SK-N-SH treated with all-trans-retinoic acid at 6 μM for 48 hours (cell line): ENCODE data around the gene ZNF341.

Source experiments
- ATAC-seq: fragments of 200-7000 bp; cut with Tn5 transposase; 3 replicates; pipeline ENCODE4 v1.9.1; 2020; ENCODE audit warnings: mild to moderate bottlenecking, moderate library complexity
- CSDC2 ChIP-seq: fragments of 250-450 bp; sonication (Bioruptor Pico); IDR thresholded peaks from 2 replicates; pipeline ENCODE4 v1.5.0; 2020; ENCODE audit warnings: mild to moderate bottlenecking, moderate library complexity
- ESRRG ChIP-seq: fragments of 250-450 bp; sonication (Bioruptor Pico); IDR thresholded peaks from 2 replicates; pipeline ENCODE4 v1.6.1; 2021; ENCODE audit warnings: mild to moderate bottlenecking
- GLIS3 ChIP-seq: fragments of 250-450 bp; sonication (Bioruptor Pico); IDR thresholded peaks from 2 replicates; pipeline ENCODE4 v1.5.0; 2020; ENCODE audit warnings: mild to moderate bottlenecking, moderate library complexity
- ISL1 ChIP-seq: fragments of 250-450 bp; sonication (Bioruptor Pico); IDR thresholded peaks from 2 replicates; pipeline ENCODE4 v2.1.2; 2022; ENCODE audit warnings: mild to moderate bottlenecking, moderate library complexity
- OSR1 ChIP-seq: fragments of 250-450 bp; sonication (Bioruptor Pico); IDR thresholded peaks from 2 replicates; pipeline ENCODE4 v1.8.0; 2022; ENCODE audit warnings: moderate library complexity, mild to moderate bottlenecking, inconsistent platforms
- PPARA ChIP-seq: fragments of 250-450 bp; sonication (Bioruptor Pico); IDR thresholded peaks from 2 replicates; pipeline ENCODE4 v1.5.0; 2020; ENCODE audit warnings: mild to moderate bottlenecking, borderline replicate concordance
- RARB ChIP-seq: fragments of 250-450 bp; sonication (Bioruptor Pico); IDR thresholded peaks from 2 replicates; pipeline ENCODE4 v1.8.0; 2021; ENCODE audit warnings: mild to moderate bottlenecking, moderate library complexity
- SNAI2 ChIP-seq: fragments of 250-450 bp; sonication (Bioruptor Pico); IDR thresholded peaks from 2 replicates; pipeline ENCODE4 v1.5.0; 2020; ENCODE audit warnings: mild to moderate bottlenecking, moderate library complexity
- TCF4 ChIP-seq: fragments of 250-450 bp; sonication (Bioruptor Pico); IDR thresholded peaks from 2 replicates; pipeline ENCODE4 v1.8.0; 2021; ENCODE audit warnings: mild to moderate bottlenecking, moderate library complexity, borderline replicate concordance
- TOX ChIP-seq: fragments of 250-450 bp; sonication (Bioruptor Pico); IDR thresholded peaks from 2 replicates; pipeline ENCODE4 v1.8.0; 2021; ENCODE audit warnings: mild to moderate bottlenecking, moderate library complexity, borderline replicate concordance
- ZC3H10 ChIP-seq: fragments of 250-450 bp; sonication (Bioruptor Pico); IDR thresholded peaks from 2 replicates; pipeline ENCODE4 v1.5.1; 2021; ENCODE audit warnings: mild to moderate bottlenecking, moderate library complexity
- ZFP3 ChIP-seq: fragments of 250-450 bp; sonication (Bioruptor Pico); IDR thresholded peaks from 2 replicates; pipeline ENCODE4 v1.5.0; 2020; ENCODE audit warnings: mild to moderate bottlenecking, moderate library complexity
- ZFP30 ChIP-seq: fragments of 450-650 bp; formaldehyde crosslinking; IDR thresholded peaks from 2 replicates; pipeline ENCODE4 v1.5.0; 2022; ENCODE audit warnings: mild to moderate bottlenecking, moderate library complexity
- ZNF565 ChIP-seq: fragments of 450-650 bp; formaldehyde crosslinking; conservative IDR thresholded peaks from 2 replicates; pipeline ENCODE4 v1.5.0; 2020; ENCODE audit warnings: low read depth, mild to moderate bottlenecking, moderate library complexity
- ZNF8 ChIP-seq: fragments of 450-650 bp; formaldehyde crosslinking; IDR thresholded peaks from 2 replicates; pipeline ENCODE4 v1.5.0; 2020; ENCODE audit warnings: mild to moderate bottlenecking, moderate library complexity
- TF ChIP-seq, protein P1 (sequence below): fragments of 250-450 bp; sonication (Bioruptor Pico); IDR thresholded peaks from 2 replicates; pipeline ENCODE4 v1.5.0; 2020; ENCODE audit warnings: mild to moderate bottlenecking, moderate library complexity
- TF ChIP-seq, protein P2 (sequence below): fragments of 250-450 bp; sonication (Bioruptor Pico); IDR thresholded peaks from 2 replicates; pipeline ENCODE4 v1.8.0; 2020; ENCODE audit warnings: mild to moderate bottlenecking, moderate library complexity, borderline replicate concordance
- TF ChIP-seq, protein P3 (sequence below): fragments of 250-450 bp; sonication (Bioruptor Pico); IDR thresholded peaks from 2 replicates; pipeline ENCODE4 v1.8.0; 2021; ENCODE audit warnings: low read depth, mild to moderate bottlenecking, moderate library complexity, borderline replicate concordance
- TF ChIP-seq, protein P4 (sequence below): fragments of 250-450 bp; sonication (Bioruptor Pico); IDR thresholded peaks from 2 replicates; pipeline ENCODE4 v1.5.1; 2021; ENCODE audit warnings: mild to moderate bottlenecking, moderate library complexity
- TF ChIP-seq, protein P5 (sequence below): fragments of 250-450 bp; sonication (Bioruptor Pico); IDR thresholded peaks from 2 replicates; pipeline ENCODE4 v1.5.1; 2020; ENCODE audit warnings: low read depth, mild to moderate bottlenecking, moderate library complexity

The ZNF341 gene

DNA sequence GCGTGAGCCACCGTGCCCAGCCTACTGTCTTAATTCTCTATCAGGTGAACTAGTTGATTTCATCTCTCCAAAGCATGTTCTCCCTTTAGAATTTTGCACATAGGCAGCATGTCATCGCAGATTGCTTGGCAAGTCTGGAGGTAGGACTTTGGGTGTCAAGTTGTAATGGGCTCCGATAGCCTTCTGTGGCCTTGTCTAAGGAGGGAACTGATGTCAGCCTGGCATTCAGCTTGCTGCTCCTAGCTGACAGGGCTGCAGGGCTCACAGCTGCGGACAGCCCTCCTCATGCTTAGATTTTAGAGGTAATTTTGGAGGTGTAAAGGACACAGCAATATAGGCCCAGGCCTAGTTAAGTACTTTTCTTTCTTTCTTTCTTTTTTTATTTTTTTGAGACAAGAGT, 90.6 kb downstream of the ZNF341 start (continued):
- TF ChIP-seq, protein P1, sequence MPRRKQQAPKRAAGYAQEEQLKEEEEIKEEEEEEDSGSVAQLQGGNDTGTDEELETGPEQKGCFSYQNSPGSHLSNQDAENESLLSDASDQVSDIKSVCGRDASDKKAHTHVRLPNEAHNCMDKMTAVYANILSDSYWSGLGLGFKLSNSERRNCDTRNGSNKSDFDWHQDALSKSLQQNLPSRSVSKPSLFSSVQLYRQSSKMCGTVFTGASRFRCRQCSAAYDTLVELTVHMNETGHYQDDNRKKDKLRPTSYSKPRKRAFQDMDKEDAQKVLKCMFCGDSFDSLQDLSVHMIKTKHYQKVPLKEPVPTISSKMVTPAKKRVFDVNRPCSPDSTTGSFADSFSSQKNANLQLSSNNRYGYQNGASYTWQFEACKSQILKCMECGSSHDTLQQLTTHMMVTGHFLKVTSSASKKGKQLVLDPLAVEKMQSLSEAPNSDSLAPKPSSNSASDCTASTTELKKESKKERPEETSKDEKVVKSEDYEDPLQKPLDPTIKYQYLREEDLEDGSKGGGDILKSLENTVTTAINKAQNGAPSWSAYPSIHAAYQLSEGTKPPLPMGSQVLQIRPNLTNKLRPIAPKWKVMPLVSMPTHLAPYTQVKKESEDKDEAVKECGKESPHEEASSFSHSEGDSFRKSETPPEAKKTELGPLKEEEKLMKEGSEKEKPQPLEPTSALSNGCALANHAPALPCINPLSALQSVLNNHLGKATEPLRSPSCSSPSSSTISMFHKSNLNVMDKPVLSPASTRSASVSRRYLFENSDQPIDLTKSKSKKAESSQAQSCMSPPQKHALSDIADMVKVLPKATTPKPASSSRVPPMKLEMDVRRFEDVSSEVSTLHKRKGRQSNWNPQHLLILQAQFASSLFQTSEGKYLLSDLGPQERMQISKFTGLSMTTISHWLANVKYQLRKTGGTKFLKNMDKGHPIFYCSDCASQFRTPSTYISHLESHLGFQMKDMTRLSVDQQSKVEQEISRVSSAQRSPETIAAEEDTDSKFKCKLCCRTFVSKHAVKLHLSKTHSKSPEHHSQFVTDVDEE (CRISPR knock-in tag), result no peak
- no peak for TF ChIP-seq ZNF565 (CRISPR knock-in tag)
- no peak for TF ChIP-seq RARB (CRISPR knock-in tag)
- no peak for TF ChIP-seq PPARA (CRISPR knock-in tag)
- TF ChIP-seq CSDC2, result no peak
- TF ChIP-seq TOX, result no peak
- TF ChIP-seq SNAI2 (CRISPR knock-in tag), result no peak
- no peak for TF ChIP-seq ZFP30 (CRISPR knock-in tag)
- TF ChIP-seq GLIS3, result no peak
- TF ChIP-seq, protein P2, sequence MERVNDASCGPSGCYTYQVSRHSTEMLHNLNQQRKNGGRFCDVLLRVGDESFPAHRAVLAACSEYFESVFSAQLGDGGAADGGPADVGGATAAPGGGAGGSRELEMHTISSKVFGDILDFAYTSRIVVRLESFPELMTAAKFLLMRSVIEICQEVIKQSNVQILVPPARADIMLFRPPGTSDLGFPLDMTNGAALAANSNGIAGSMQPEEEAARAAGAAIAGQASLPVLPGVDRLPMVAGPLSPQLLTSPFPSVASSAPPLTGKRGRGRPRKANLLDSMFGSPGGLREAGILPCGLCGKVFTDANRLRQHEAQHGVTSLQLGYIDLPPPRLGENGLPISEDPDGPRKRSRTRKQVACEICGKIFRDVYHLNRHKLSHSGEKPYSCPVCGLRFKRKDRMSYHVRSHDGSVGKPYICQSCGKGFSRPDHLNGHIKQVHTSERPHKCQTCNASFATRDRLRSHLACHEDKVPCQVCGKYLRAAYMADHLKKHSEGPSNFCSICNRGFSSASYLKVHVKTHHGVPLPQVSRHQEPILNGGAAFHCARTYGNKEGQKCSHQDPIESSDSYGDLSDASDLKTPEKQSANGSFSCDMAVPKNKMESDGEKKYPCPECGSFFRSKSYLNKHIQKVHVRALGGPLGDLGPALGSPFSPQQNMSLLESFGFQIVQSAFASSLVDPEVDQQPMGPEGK (CRISPR knock-in tag), result no peak

DNA sequence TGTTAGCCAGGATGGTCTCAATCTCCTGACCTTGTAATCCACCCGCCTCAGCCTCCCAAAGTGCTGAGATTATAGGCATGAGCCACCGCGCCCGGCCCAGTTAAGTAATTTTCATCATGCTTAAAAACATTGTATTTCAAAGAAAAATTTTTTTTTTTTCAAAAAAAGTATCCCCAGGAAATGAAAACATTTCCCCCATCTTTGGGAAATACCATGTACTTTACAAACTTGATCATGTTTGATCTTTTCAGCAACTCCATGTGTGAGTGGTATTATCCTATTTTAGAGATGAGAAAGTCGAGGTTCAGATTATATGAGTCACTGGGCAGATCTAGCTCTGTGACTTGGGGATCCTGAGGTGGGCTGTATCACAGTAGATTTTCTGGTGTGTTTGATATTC, 91.2 kb downstream of the ZNF341 start:
- no peak for TF ChIP-seq ZNF8 (CRISPR knock-in tag)
- no peak for TF ChIP-seq ZC3H10 (CRISPR knock-in tag)
- no peak for TF ChIP-seq GLIS3
- TF ChIP-seq RARB (CRISPR knock-in tag), result no peak
- TF ChIP-seq ZFP3, result no peak
- no peak for TF ChIP-seq ZNF565 (CRISPR knock-in tag)
- TF ChIP-seq, protein P2 (CRISPR knock-in tag), result no peak
- no peak for TF ChIP-seq ESRRG (CRISPR knock-in tag)
- TF ChIP-seq, protein P3, sequence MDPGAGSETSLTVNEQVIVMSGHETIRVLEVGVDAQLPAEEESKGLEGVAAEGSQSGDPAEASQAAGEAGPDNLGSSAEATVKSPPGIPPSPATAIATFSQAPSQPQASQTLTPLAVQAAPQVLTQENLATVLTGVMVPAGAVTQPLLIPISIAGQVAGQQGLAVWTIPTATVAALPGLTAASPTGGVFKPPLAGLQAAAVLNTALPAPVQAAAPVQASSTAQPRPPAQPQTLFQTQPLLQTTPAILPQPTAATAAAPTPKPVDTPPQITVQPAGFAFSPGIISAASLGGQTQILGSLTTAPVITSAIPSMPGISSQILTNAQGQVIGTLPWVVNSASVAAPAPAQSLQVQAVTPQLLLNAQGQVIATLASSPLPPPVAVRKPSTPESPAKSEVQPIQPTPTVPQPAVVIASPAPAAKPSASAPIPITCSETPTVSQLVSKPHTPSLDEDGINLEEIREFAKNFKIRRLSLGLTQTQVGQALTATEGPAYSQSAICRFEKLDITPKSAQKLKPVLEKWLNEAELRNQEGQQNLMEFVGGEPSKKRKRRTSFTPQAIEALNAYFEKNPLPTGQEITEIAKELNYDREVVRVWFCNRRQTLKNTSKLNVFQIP (CRISPR knock-in tag), result no peak
- TF ChIP-seq SNAI2 (CRISPR knock-in tag), result no peak
- no peak for ATAC-seq

DNA sequence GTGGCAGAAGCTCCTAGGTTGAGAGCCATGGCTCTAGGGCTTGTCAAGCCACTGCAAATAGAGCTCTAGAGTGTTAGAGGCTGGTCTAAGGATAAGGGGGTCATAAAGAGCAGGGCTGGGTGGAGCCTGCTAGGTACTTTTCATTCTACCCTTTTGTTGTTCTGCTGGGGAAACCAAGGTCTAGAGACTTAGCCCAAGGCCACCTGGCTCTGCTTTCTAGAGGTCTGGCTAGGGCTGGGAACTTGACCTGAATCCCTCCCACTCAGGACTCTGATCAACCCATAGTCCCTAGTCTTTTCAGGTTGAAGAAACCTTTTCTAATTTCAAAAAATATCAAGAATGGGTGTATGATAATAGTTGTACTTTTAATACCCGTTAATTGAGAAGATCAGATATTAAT, 93.1 kb downstream of the ZNF341 start:
- no peak for TF ChIP-seq TOX
- no peak for ATAC-seq

DNA sequence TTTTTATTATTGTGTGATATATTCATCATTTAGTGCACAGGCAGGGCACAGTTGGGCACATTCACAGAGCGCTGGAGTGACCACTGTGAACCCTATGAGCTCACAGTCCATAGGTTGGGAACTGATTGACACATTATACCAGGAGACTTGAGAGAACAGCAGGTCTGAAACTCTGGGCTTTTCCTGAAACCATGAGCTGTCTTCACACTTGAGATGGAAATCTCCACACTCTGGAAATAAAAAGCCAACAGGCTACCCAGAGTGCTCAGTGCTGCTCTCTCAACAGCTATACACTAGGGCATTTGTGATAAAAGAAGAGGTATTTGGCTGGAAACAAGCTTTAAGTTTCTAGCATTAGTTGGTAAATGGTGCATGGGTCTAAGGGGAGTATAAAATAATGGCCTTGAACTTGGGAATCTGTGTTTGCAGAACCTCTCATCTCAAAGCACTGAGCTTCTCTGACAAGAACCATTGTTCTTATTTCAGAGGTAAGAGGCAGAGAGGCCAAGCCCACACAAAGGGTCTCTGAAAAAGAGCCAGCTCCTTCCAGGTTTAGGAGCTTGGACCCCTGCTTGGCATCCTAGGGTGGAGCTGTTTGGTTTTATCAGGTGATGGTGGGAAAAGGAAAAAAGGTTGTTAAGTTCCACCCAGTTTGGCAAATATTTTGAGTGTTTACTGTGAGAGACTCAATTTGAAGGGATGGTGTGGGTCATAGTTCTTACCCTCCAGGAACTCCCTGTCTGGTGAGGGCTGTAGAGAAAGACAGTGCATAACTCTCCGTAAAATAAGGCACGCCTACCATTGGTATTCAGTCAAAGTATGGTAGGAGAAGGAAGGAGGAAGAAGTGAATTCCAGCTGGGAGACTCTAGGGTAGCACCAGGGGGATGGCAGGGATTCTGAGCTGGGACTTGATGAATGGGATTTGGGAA, 93.8 kb downstream of the ZNF341 start:
- ATAC-seq, result no peak
- TF ChIP-seq ESRRG (CRISPR knock-in tag) (no peak), PPARA (CRISPR knock-in tag) (no peak), CSDC2 (no peak), ZNF565 (CRISPR knock-in tag) (no peak), TCF4 (CRISPR knock-in tag) (no peak), TOX (no peak), ISL1 (CRISPR knock-in tag) (no peak), OSR1 (CRISPR knock-in tag) (no peak), ZFP30 (CRISPR knock-in tag) (no peak)
- TF ChIP-seq, protein P4, sequence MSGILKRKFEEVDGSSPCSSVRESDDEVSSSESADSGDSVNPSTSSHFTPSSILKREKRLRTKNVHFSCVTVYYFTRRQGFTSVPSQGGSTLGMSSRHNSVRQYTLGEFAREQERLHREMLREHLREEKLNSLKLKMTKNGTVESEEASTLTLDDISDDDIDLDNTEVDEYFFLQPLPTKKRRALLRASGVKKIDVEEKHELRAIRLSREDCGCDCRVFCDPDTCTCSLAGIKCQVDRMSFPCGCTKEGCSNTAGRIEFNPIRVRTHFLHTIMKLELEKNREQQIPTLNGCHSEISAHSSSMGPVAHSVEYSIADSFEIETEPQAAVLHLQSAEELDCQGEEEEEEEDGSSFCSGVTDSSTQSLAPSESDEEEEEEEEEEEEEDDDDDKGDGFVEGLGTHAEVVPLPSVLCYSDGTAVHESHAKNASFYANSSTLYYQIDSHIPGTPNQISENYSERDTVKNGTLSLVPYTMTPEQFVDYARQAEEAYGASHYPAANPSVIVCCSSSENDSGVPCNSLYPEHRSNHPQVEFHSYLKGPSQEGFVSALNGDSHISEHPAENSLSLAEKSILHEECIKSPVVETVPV (CRISPR knock-in tag), result no peak
- TF ChIP-seq, protein P5, sequence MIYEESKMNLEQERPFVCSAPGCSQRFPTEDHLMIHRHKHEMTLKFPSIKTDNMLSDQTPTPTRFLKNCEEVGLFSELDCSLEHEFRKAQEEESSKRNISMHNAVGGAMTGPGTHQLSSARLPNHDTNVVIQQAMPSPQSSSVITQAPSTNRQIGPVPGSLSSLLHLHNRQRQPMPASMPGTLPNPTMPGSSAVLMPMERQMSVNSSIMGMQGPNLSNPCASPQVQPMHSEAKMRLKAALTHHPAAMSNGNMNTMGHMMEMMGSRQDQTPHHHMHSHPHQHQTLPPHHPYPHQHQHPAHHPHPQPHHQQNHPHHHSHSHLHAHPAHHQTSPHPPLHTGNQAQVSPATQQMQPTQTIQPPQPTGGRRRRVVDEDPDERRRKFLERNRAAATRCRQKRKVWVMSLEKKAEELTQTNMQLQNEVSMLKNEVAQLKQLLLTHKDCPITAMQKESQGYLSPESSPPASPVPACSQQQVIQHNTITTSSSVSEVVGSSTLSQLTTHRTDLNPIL (CRISPR knock-in tag), result no peak
- TF ChIP-seq, protein P1 (CRISPR knock-in tag), result no peak
